ENCODE data around the gene DNAJC6.

DNAJC6 gene

DNA sequence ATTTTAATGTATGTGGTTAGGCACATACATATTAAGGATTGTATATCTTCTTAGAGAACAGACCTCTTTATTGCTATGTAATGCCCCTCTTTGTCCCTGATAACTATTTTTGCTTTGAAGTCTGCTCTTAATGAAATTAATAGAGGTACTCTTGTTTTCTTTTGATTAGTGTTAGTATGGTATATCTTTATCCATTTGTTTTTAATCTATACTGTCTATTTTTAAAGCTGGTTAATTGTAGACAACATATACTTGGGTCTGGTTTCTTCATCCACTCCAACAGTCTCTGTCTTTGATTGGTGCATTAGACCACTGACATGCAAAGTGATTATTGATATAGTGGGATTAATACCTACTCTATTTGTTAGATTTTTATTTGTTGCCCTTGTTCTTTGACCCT lies 147.1 kb downstream of the DNAJC6 start:
- TF ChIP-seq ZFX (IDR thresholded peaks at IDR 0.05): no peak
- TF ChIP-seq, protein P1, sequence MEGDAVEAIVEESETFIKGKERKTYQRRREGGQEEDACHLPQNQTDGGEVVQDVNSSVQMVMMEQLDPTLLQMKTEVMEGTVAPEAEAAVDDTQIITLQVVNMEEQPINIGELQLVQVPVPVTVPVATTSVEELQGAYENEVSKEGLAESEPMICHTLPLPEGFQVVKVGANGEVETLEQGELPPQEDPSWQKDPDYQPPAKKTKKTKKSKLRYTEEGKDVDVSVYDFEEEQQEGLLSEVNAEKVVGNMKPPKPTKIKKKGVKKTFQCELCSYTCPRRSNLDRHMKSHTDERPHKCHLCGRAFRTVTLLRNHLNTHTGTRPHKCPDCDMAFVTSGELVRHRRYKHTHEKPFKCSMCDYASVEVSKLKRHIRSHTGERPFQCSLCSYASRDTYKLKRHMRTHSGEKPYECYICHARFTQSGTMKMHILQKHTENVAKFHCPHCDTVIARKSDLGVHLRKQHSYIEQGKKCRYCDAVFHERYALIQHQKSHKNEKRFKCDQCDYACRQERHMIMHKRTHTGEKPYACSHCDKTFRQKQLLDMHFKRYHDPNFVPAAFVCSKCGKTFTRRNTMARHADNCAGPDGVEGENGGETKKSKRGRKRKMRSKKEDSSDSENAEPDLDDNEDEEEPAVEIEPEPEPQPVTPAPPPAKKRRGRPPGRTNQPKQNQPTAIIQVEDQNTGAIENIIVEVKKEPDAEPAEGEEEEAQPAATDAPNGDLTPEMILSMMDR (conservative IDR thresholded peaks at IDR 0.05): no peak
- H3K27ac ChIP-seq: no peak overlapping the region

DNA sequence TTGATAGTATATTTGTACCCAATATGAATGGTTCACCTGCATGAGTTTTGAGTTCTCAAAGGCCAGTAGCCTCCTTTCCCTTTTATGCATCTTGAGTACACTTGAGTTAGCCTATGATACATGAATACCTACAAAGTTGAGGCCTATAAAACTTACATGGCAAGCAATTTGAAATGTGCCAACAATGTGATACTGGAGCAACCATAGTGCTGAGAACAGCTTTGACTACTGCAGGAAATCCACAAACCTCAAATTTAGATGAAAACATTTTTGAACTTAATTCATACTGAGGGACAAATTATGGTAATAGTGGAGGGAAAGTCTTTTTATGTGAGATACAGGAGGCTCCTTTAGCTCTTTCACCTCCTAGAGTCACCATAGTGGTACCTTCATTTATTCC lies 148.5 kb downstream of the DNAJC6 start:
- TF ChIP-seq, protein P1 (conservative IDR thresholded peaks at IDR 0.05): no peak
- no peak for TF ChIP-seq ZFX (IDR thresholded peaks at IDR 0.05)
- no peak overlapping the region for H3K27ac ChIP-seq

DNA sequence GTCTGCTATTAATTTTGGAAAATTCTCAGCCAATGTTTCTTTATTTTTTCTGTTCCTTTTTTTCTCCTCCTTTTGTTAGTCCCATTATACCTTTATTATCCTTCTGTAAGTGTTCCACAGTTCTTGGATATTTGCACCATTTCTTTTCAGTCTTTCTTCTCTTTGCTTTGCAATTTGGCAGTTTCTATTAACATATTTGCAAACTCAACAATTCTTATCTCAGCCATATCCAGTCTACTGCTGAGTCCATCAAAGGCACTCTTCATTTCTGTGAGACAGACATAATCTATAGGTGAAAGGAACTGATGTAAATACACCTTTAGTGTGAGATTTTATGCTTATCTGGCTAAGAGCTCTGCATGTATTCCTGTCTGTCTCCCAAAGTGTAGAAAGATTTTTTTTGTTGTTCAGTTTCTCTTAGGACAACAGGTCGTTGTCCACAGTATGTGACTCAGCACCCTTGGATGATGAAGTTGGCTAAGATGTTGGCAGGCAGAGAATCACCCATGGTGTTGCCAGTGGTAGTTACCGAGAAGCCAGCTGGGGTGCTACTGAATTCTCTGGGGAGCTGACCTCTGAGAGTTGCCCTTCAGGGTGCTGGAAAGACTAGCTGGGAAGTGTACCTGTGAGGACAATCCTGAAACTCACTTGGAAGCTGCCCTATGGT lies 149.5 kb downstream of the DNAJC6 start:
- no peak overlapping the region for H3K27ac ChIP-seq
- TF ChIP-seq, protein P1 (conservative IDR thresholded peaks at IDR 0.05): no peak
- no peak for TF ChIP-seq ZFX (IDR thresholded peaks at IDR 0.05)

DNA sequence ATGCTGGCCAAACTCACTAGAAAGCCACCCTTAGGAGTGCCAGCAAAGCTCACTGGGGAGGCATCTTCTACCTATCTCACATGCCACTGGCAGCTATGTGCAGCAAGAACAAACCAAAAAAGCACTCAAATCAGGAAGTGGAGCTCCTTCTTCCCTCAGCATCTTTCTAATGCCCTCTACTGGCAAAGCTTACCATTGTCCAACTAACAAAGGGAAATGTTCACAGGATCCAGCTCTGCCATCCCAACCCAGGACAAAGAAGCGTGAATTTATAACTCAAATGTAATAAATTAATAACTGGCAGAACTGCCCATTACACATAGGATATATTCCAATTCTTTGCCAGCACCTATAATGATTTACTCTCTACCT lies 150.0 kb downstream of the DNAJC6 start:
- no peak overlapping the region for H3K27ac ChIP-seq
- no peak for TF ChIP-seq ZFX (IDR thresholded peaks at IDR 0.05)
- TF ChIP-seq, protein P1 (conservative IDR thresholded peaks at IDR 0.05): peak; percentile 67
